Keratinocyte (primary cell): ENCODE data around the gene AP3S1. TPM values are rescaled to one million over a fixed set of nuclear protein-coding genes. Genes with fewer than 3 reads are reported as not detected.

Experiments used
- DNase-seq: peaks from one replicate; pipeline ENCODE4 v3.0.0-alpha.2; 2011; ENCODE audit warnings: low read depth, missing footprints, low spot score
- FAIRE-seq: peaks from 2 replicates; lab custom pipeline; 2011; peaks lifted over from hg19 to GRCh38; lab: Jason Lieb, UNC
- H2AFZ ChIP-seq: 2 replicates; pipeline ENCODE4 v1.6.0; 2012; ENCODE audit warnings: low read length, control low read depth, inconsistent platforms; ENCODE audit not compliant: control insufficient read depth
- H3K27ac ChIP-seq: 2 replicates; pipeline ENCODE4 v1.5.1; 2011; ENCODE audit warnings: low read length; ENCODE audit not compliant: control insufficient read depth, insufficient read depth
- H3K27me3 ChIP-seq: 3 replicates; pipeline ENCODE4 v1.6.0; 2011; ENCODE audit warnings: low read length; ENCODE audit not compliant: control insufficient read depth, insufficient read depth; ENCODE audit errors: extremely low read depth
- H3K36me3 ChIP-seq, 2 experiments: 2 replicates in 1 of 2; 3 replicates in 1 of 2; pipeline ENCODE4 v1.5.1; 2011; ENCODE audit warnings: low read length in 2 of 2, mild to moderate bottlenecking in 1 of 2; ENCODE audit not compliant: control insufficient read depth in 2 of 2, insufficient read depth in 2 of 2; ENCODE audit errors: extremely low read depth in 1 of 2
- H3K4me1 ChIP-seq: 3 replicates; pipeline ENCODE4 v1.5.1; 2011; ENCODE audit warnings: low read length; ENCODE audit not compliant: control insufficient read depth, insufficient read depth; ENCODE audit errors: extremely low read depth
- H3K4me2 ChIP-seq: 3 replicates; pipeline ENCODE4 v1.6.0; 2011; ENCODE audit warnings: low read depth, low read length; ENCODE audit not compliant: control insufficient read depth, insufficient read depth; ENCODE audit errors: extremely low read depth
- H3K4me3 ChIP-seq, 3 experiments: fragments of 200-600 bp in 1 of 3; sonication (generic) in 1 of 3; 2 replicates in 2 of 3; 3 replicates in 1 of 3; pipeline ENCODE4 v1.5.1; 2011 to 2016; ENCODE audit warnings: low read length in 3 of 3, mild to moderate bottlenecking in 3 of 3, control low read depth in 2 of 3, inconsistent platforms in 1 of 3, low read depth in 1 of 3, mixed read lengths in 1 of 3, mixed run types in 1 of 3, moderate library complexity in 1 of 3; ENCODE audit not compliant: control insufficient read depth in 2 of 3, insufficient read depth in 2 of 3; ENCODE audit errors: extremely low read depth in 1 of 3
- H3K79me2 ChIP-seq: 2 replicates; pipeline ENCODE4 v1.6.0; 2012; ENCODE audit warnings: low read length; ENCODE audit not compliant: control insufficient read depth, insufficient read depth
- H3K9ac ChIP-seq: 3 replicates; pipeline ENCODE4 v1.6.0; 2011; ENCODE audit warnings: low read length; ENCODE audit not compliant: control insufficient read depth, insufficient read depth; ENCODE audit errors: extremely low read depth
- H3K9me1 ChIP-seq: 3 replicates; pipeline ENCODE4 v1.6.0; 2011; ENCODE audit warnings: low read length; ENCODE audit not compliant: control insufficient read depth, insufficient read depth; ENCODE audit errors: extremely low read depth
- H3K9me3 ChIP-seq: 2 replicates; pipeline ENCODE4 v1.5.1; 2012; ENCODE audit warnings: low read depth, low read length; ENCODE audit not compliant: control insufficient read depth
- H4K20me1 ChIP-seq: 3 replicates; pipeline ENCODE4 v1.6.0; 2011; ENCODE audit warnings: low read length; ENCODE audit not compliant: control insufficient read depth, insufficient read depth; ENCODE audit errors: extremely low read depth
- EZH2 ChIP-seq: IDR thresholded peaks from one replicate; pipeline ENCODE4 v1.6.1; 2012; ENCODE audit warnings: inconsistent platforms, mild to moderate bottlenecking, low read length, moderate library complexity
- dilution Hi-C: fragments of 300-500 bp; cut with MboI; formaldehyde crosslinking; loops from one replicate; pipeline ENCODE4 v1.7.0; 2020; ENCODE audit warnings: low sequenced_read_pairs; ENCODE audit not compliant: extremely low pct_ligation_motif_present
- polyA plus RNA-seq, 5 experiments: library from polyadenylated mRNA; depleted of rRNA in 3 of 5; stranded (reverse) in 3 of 5; stranded (forward) in 1 of 5; unstranded in 1 of 5; fragments of >200 nt; gene quantifications; 1 replicate in 1 of 5; 2 replicates in 3 of 5; 3 replicates in 1 of 5; pipeline versions ENCODE4 v1.2.1 to v1.2.3, GENCODE V29; 2011 to 2012; ENCODE audit warnings: missing spikeins in 2 of 5, low read depth in 1 of 5, low replicate concordance in 1 of 5
- TF ChIP-seq, protein P1 (sequence below), 3 experiments: IDR thresholded peaks in 1 of 3; conservative IDR thresholded peaks in 1 of 3; optimal IDR thresholded peaks in 1 of 3; 2 replicates in 2 of 3; 3 replicates in 1 of 3; pipeline versions ENCODE3 to v1.5.1; 2011; ENCODE audit warnings: low read length in 3 of 3, mild to moderate bottlenecking in 3 of 3, moderate library complexity in 2 of 3, control low read depth in 1 of 3, inconsistent platforms in 1 of 3; ENCODE audit not compliant: insufficient read depth in 2 of 3; ENCODE audit errors: extremely low read depth in 1 of 3

AP3S1 gene
- polyA plus RNA-seq, 1 donor (not counting 4 experiments of a cell fraction or from before 2014, with no cell fraction given) = 153 TPM

DNA sequence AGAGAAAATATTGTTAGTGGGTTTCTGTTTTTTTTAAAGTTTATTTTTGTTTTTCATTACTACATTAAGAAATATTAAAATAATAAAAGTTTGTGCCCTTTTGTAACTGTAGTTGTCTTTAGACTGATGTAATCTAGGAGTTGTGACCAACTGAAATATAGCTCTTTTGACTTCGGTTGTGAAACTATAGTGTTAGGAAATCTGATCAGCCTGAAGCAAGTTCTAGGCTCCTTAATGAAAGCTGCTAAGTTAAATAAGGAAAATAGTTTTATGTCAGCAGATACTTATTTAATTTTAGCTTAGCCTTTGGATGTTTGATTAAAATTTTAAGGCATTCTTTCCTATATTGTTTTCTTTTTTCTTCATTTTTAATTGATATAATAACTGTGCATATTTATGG, 14.2 kb downstream of the AP3S1 start:
- Histone ChIP-seq H2AFZ (no peak overlapping the region), H4K20me1 (no peaks in the 10 kb centered on the region), H3K36me3 (no peaks in the 10 kb centered on the region), H3K27ac (no peak overlapping the region), H3K9me3 (no peaks in the 10 kb centered on the region), H3K79me2 (peaks cover 96% of the 10 kb centered on the region), H3K4me3 (no peak overlapping the region), H3K9me1 (no peaks in the 10 kb centered on the region), H3K9ac (no peak overlapping the region), H3K4me1 (peaks cover 22% of the 10 kb centered on the region), H3K4me2 (no peak overlapping the region), H3K27me3 (no peaks in the 10 kb centered on the region)
- dilution Hi-C loops = no loop called here
- TF ChIP-seq EZH2 = no peak
- TF ChIP-seq, protein P1, sequence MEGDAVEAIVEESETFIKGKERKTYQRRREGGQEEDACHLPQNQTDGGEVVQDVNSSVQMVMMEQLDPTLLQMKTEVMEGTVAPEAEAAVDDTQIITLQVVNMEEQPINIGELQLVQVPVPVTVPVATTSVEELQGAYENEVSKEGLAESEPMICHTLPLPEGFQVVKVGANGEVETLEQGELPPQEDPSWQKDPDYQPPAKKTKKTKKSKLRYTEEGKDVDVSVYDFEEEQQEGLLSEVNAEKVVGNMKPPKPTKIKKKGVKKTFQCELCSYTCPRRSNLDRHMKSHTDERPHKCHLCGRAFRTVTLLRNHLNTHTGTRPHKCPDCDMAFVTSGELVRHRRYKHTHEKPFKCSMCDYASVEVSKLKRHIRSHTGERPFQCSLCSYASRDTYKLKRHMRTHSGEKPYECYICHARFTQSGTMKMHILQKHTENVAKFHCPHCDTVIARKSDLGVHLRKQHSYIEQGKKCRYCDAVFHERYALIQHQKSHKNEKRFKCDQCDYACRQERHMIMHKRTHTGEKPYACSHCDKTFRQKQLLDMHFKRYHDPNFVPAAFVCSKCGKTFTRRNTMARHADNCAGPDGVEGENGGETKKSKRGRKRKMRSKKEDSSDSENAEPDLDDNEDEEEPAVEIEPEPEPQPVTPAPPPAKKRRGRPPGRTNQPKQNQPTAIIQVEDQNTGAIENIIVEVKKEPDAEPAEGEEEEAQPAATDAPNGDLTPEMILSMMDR (optimal IDR thresholded peaks at IDR 0.05 in 1 of 3, IDR thresholded peaks at IDR 0.05 in 1 of 3, conservative IDR thresholded peaks at IDR 0.05 in 1 of 3; ENCODE audit: extremely low read depth in 1 of 3, insufficient read depth in 2 of 3, low read length in 3 of 3) = no peak
- no peak for DNase-seq
- FAIRE-seq = no peak

DNA sequence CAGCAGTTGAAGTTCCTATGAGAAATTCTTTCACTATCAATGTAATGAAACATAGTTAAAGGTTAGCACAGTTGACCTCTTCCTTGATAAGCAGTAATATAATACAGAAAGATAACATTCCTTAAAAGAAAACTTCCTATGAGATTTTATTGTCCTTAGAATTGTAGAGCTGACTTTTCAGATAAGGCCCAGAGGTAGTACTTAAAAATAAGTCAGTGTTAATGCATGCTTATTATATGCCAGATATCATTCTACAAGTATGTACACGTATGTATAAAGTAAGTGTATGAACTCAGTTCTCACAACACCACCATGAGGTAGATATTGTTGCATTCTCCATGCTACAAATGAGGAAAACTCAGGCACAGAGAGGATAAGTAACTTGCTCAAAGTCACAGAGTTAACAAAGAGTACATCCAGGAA, 15.3 kb downstream of the AP3S1 start:
- Histone ChIP-seq H3K4me1 (peaks cover 20% of the 10 kb centered on the region), H3K36me3 (no peaks in the 10 kb centered on the region), H3K27me3 (no peaks in the 10 kb centered on the region), H3K79me2 (peaks cover 96% of the 10 kb centered on the region), H3K9me1 (no peaks in the 10 kb centered on the region), H3K9ac (no peak overlapping the region), H3K9me3 (no peaks in the 10 kb centered on the region), H3K4me2 (no peak overlapping the region), H4K20me1 (no peaks in the 10 kb centered on the region), H3K4me3 (no peak overlapping the region), H3K27ac (peak overlapping the region; percentile 6), H2AFZ (no peak overlapping the region)
- dilution Hi-C loops = no loop called here
- FAIRE-seq (no peak), DNase-seq (no peak)
- TF ChIP-seq, protein P1 (optimal IDR thresholded peaks at IDR 0.05 in 1 of 3, IDR thresholded peaks at IDR 0.05 in 1 of 3, conservative IDR thresholded peaks at IDR 0.05 in 1 of 3; ENCODE audit: extremely low read depth in 1 of 3, insufficient read depth in 2 of 3, low read length in 3 of 3) = no peak
